Heart left ventricle (tissue), 16 donors: ENCODE measurements around the gene MPO. TPM values are rescaled to one million over a fixed set of nuclear protein-coding genes. Genes with fewer than 3 reads are reported as not detected.

ENCODE experiments used
- ATAC-seq, 4 donors: fragments of 200-7000 bp; cut with Tn5 transposase; one replicate each; pipeline ENCODE4 v1.9.1; 2020 to 2022; ENCODE audit warnings: moderate library complexity in 4 of 4, mild to moderate bottlenecking in 3 of 4, moderate number of reproducible peaks in 1 of 4
- DNase-seq, 5 donors: peaks; one replicate each; pipeline ENCODE4 v3.0.0-alpha.2; 2020
- H3K27ac ChIP-seq, 12 donors: fragments of 200-600 bp; sonication (generic) in 4 of 12; one replicate each; pipeline versions ENCODE4 v1.5.0 to v1.8.0; 2016 to 2022; ENCODE audit warnings: mild to moderate bottlenecking in 2 of 12
- H3K27me3 ChIP-seq, 9 donors: fragments of 200-600 bp; sonication (generic) in 2 of 9; one replicate each; pipeline versions ENCODE4 v1.5.1 to v1.8.0; 2016 to 2022; ENCODE audit warnings: mild to moderate bottlenecking in 3 of 9
- H3K36me3 ChIP-seq, 9 donors: fragments of 200-600 bp; sonication (generic) in 2 of 9; one replicate each; pipeline versions ENCODE4 v1.5.0 to v1.8.0; 2018 to 2022; ENCODE audit warnings: mild to moderate bottlenecking in 2 of 9
- H3K4me1 ChIP-seq, 12 donors: fragments of 200-600 bp; sonication (generic) in 4 of 12; one replicate each; pipeline versions ENCODE4 v1.5.0 to v1.8.0; 2016 to 2022; ENCODE audit warnings: mild to moderate bottlenecking in 3 of 12
- H3K4me3 ChIP-seq, 12 donors: fragments of 200-600 bp; sonication (generic) in 4 of 12; one replicate each; pipeline versions ENCODE4 v1.5.0 to v1.8.0; 2017 to 2022; ENCODE audit warnings: mild to moderate bottlenecking in 9 of 12, moderate library complexity in 4 of 12
- H3K9me3 ChIP-seq, 12 donors: fragments of 200-600 bp; sonication (generic) in 4 of 12; one replicate each; pipeline versions ENCODE4 v1.5.0 to v1.8.0; 2016 to 2022; ENCODE audit warnings: mild to moderate bottlenecking in 1 of 12
- POLR2A ChIP-seq, 2 donors: fragments of 450-650 bp; IDR thresholded peaks; one replicate each; pipeline ENCODE4 v1.6.1; 2017; ENCODE audit warnings: antibody characterized with exemption in 2 of 2, mild to moderate bottlenecking in 2 of 2, moderate library complexity in 2 of 2
- WGBS, 4 donors: extraction: QIAGEN DNeasy Blood & Tissue Kit in 2 of 4; methylation state at CpG; one replicate each; pipeline versions ENCODE4 v1.1.5 to v1.1.7; 2013 to 2018; 5-methylcytosine and 5-hydroxymethylcytosine counted together
- intact Hi-C, 10 donors: fragments of 100-400 bp; cut with DNase I; formaldehyde crosslinking; loops; one replicate each; pipeline versions ENCODE4 v1.11.1 to v1.14.2; 2022
- polyA plus RNA-seq, 2 donors: library from polyadenylated mRNA; stranded (reverse); fragments of 200-250 nt; gene quantifications; one replicate each; pipeline ENCODE4 v1.2.3, GENCODE V29; 2013
- total RNA-seq, 9 donors: library from RNA; depleted of rRNA in 2 of 9; stranded (reverse); fragments of >200 nt in 2 of 9; fragmentation: NEBNext Ultra II Directional in 3 of 9; extraction: Animal tissue kit (Norgen Biotek cat#: 25700) in 3 of 9; gene quantifications; one replicate each; pipeline versions ENCODE4 v1.1.0 to v1.2.4, GENCODE V29; 2016 to 2023
- TF ChIP-seq, protein P1 (sequence below), 12 donors: fragments of 200-600 bp; sonication (generic) in 4 of 12; IDR thresholded peaks; one replicate each; pipeline versions ENCODE4 v1.5.0 to v1.8.0; 2018 to 2022; ENCODE audit warnings: antibody characterized with exemption in 12 of 12, mild to moderate bottlenecking in 5 of 12
- donor health status: ischemic (EF 13 %, LVEDD 7.1; RV severe dilation, severe dysfunction).
- donor health status: healthy with polysubstance abuse.
- donor health status: DM: no; HTN: yes; CAD: no.
- donor health status: DM: no; HTN: no; CAD: no.
- donor health status: ischemic (EF 25% LVEDD 6.9; RV normal size, moderate dysfunction).
- donor health status: ischemic (EF 25% LVEDD 5.7; RV mildly dilated, moderate dysfunction).
- donor health status: healthy.
- donor health status: DM: yes; HTN: yes; CAD: no.
- donor health status: ischemic (EF 35%, LVEDD 5.7; RV mildly dilated, moderate dysfunction).
- donor health status: nonischemic (EF 11% LVEDD 7.7; RV severe dilation, severe dysfunction).
- donor health status: DM: yes; HTN: yes; CAD: no.
- donor health status: PGD.
- donor health status: ischemic (EF 29% LVEDD 5.4; RV normal size, mild dysfunction).
- donor health status: nonischemic (EF 23%, LVEDD 6.1; RV moderate dilation, normal function).

MPO gene
- total and polyA plus RNA-seq, 11 donors: 0.11 to 2.8 (median 0.31) TPM; not detected in 4

GRCh38 chr17:58319173-58320162, 38.7 kb upstream of the MPO start:
- no peak overlapping the region for H3K4me3 ChIP-seq
- peaks cover 0 to 5% (median 0%) of the 10 kb centered on the region in 9 donors for H3K27me3 ChIP-seq
- no peak for ATAC-seq
- H3K27ac ChIP-seq: no peak overlapping the region
- DNase-seq: peak in 2 of 5 donors; percentile 7 to 54
- intact Hi-C loops: loop anchor here in 7 of 10 donors (5.0 to 10.0 kb wide), 5 partner anchors 55 to 128 kb away; partner anchors contain the start of gene RNF43 (in 6 of the 7)
- peaks cover 0 to 4% (median 0%) of the 10 kb centered on the region in 9 donors for H3K36me3 ChIP-seq
- no peak for TF ChIP-seq POLR2A (IDR thresholded peaks at IDR 0.05)
- TF ChIP-seq, protein P1, sequence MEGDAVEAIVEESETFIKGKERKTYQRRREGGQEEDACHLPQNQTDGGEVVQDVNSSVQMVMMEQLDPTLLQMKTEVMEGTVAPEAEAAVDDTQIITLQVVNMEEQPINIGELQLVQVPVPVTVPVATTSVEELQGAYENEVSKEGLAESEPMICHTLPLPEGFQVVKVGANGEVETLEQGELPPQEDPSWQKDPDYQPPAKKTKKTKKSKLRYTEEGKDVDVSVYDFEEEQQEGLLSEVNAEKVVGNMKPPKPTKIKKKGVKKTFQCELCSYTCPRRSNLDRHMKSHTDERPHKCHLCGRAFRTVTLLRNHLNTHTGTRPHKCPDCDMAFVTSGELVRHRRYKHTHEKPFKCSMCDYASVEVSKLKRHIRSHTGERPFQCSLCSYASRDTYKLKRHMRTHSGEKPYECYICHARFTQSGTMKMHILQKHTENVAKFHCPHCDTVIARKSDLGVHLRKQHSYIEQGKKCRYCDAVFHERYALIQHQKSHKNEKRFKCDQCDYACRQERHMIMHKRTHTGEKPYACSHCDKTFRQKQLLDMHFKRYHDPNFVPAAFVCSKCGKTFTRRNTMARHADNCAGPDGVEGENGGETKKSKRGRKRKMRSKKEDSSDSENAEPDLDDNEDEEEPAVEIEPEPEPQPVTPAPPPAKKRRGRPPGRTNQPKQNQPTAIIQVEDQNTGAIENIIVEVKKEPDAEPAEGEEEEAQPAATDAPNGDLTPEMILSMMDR (IDR thresholded peaks at IDR 0.05): no peak
- WGBS, 4 donors: 72 to 79% (median 76%) methylated on average over 25 of the region's 25 CpGs
- H3K9me3 ChIP-seq: no peaks in the 10 kb centered on the region
- H3K4me1 ChIP-seq: peaks cover 0 to 9% (median 0%) of the 10 kb centered on the region in 12 donors

DNA sequence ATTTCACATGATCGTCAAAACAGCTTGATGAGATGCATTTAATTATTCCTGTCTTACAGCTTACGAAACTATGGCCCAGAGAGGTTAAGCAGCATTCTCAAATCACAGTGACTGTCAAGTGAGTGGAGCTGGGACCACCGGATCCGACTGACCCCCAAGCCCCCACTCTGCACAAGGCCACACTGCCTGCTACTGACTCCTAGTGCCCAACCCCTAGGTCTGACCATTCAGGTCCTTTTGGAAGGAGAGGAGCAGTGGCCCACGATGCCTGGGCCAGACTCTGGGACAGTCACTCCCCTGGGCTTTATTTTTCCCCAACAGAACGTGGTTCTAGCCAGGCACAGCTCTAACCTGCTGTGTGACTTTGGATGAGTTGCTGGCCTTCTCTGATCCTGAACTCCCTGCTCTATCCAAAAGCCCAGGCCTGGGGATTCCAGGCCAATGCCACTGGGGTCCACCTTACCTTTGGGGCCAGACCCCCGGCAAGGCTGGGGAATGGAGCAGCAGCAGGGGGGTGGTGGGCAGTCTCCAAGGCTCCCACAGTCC, 38.0 kb upstream of the MPO start:
- Histone ChIP-seq H3K4me1 (peaks cover 0 to 3% (median 0%) of the 10 kb centered on the region in 12 donors), H3K9me3 (no peaks in the 10 kb centered on the region), H3K4me3 (no peak overlapping the region), H3K36me3 (peaks cover 0 to 4% (median 0%) of the 10 kb centered on the region in 9 donors), H3K27ac (no peak overlapping the region), H3K27me3 (no peaks in the 10 kb centered on the region)
- WGBS, 4 donors: 78 to 83% (median 82%) methylated on average over 7 of the region's 7 CpGs
- TF ChIP-seq, protein P1 (IDR thresholded peaks at IDR 0.05): no peak
- no peak for TF ChIP-seq POLR2A (IDR thresholded peaks at IDR 0.05)
- intact Hi-C loops: loop anchor here in 4 of 10 donors (5.0 to 10.0 kb wide), 5 partner anchors 56 to 129 kb away; partner anchors contain the start of gene RNF43 (in 3 of the 4)
- no peak for ATAC-seq
- DNase-seq: peak in 1 of 5 donors; percentile 15

- intact Hi-C loops: loop anchor here in 4 of 10 donors (5.0 to 10.0 kb wide), 5 partner anchors 57 to 129 kb away; partner anchors contain the start of gene RNF43 (in 3 of the 4)
- Histone ChIP-seq H3K27ac (peak overlapping the region in 1 of 12 donors; percentile 48), H3K4me1 (peaks cover 0 to 3% (median 0%) of the 10 kb centered on the region in 12 donors), H3K4me3 (no peak overlapping the region), H3K27me3 (no peaks in the 10 kb centered on the region), H3K9me3 (no peaks in the 10 kb centered on the region), H3K36me3 (peaks cover 0 to 4% (median 0%) of the 10 kb centered on the region in 9 donors)
- DNase-seq (peak in 2 of 5 donors; percentile 9 to 33), ATAC-seq (no peak)
- WGBS, 4 donors: 88 to 90% (median 89%) methylated on average over 8 to 9 of the region's 9 CpGs
- TF ChIP-seq, protein P1 (IDR thresholded peaks at IDR 0.05): no peak
- no peak for TF ChIP-seq POLR2A (IDR thresholded peaks at IDR 0.05)
Observed at GRCh38 chr17:58318065-58318481, 37.3 kb upstream of the MPO start.
